ENCODE results near the gene BBS12.

DNA sequence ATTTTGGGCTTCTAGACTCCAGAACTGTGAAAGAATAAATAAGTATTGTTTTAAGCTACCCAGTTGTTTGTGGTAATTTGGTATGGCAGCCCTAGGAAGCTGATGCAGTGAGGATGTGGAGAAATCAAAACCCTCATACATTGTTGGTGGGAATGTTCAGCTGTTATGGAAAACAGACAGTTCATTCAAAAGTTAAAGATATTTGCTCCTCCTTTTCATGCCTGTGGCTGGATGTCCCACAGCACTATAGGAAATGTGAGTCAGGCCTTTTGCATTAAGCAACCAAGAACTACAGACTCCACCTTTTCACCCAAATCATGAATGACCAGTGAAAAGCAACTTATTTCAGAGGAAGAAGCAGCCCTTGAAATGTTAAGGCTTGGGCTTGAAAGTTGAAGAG, 6.7 kb downstream of the BBS12 start:
- TF ChIP-seq, protein P1, sequence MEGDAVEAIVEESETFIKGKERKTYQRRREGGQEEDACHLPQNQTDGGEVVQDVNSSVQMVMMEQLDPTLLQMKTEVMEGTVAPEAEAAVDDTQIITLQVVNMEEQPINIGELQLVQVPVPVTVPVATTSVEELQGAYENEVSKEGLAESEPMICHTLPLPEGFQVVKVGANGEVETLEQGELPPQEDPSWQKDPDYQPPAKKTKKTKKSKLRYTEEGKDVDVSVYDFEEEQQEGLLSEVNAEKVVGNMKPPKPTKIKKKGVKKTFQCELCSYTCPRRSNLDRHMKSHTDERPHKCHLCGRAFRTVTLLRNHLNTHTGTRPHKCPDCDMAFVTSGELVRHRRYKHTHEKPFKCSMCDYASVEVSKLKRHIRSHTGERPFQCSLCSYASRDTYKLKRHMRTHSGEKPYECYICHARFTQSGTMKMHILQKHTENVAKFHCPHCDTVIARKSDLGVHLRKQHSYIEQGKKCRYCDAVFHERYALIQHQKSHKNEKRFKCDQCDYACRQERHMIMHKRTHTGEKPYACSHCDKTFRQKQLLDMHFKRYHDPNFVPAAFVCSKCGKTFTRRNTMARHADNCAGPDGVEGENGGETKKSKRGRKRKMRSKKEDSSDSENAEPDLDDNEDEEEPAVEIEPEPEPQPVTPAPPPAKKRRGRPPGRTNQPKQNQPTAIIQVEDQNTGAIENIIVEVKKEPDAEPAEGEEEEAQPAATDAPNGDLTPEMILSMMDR (conservative IDR thresholded peaks at IDR 0.05 in 1 of 2, IDR thresholded peaks at IDR 0.05 in 1 of 2; ENCODE audit: low read depth in 1 of 2, low read length in 2 of 2): no peak
- TF ChIP-seq EZH2 (IDR thresholded peaks at IDR 0.05; ENCODE audit: low read length, missing control alignments): no peak

Data from fibroblast of lung (primary cell).